HCT116 (cell line): Measurements from ENCODE around the gene ARSB. TPM values are rescaled to one million over a fixed set of nuclear protein-coding genes. Genes with fewer than 3 reads are reported as not detected.

Experiments
- ATAC-seq: fragments of 200-7000 bp; cut with Tn5 transposase; 2 replicates; pipeline ENCODE4 v1.9.1; 2020; ENCODE audit warnings: mild to moderate bottlenecking, moderate library complexity
- BruUV-seq: library from RNA; stranded (reverse); fragments of 400-500 nt; replicated peaks from 2 replicates; lab custom pipeline; 2021; lab: Mats Ljungman, UMichigan
- CTCF ChIA-PET: fragments of 300-600 bp; sonication (Branson Sonifier 250); formaldehyde crosslinking; loops from one replicate; lab custom pipeline; 2021; ENCODE audit warnings: antibody characterized with exemption; lab: Charles Lee
- POLR2A ChIA-PET: fragments of 300-600, 350-600 bp; sonication (Branson Sonifier 250); formaldehyde crosslinking; loops from one replicate; lab custom pipeline; 2021; ENCODE audit warnings: antibody characterized with exemption; lab: Charles Lee
- RAD21 ChIA-PET, 2 experiments: fragments of 300-600 bp; sonication (Branson Sonifier 250); formaldehyde crosslinking; loops; one replicate each; lab custom pipeline; 2023; ENCODE audit warnings: low total read pairs in 2 of 2; ENCODE audit not compliant: uncharacterized antibody in 2 of 2, unreplicated experiment in 2 of 2, low non-redundant PET in 1 of 2; lab: Charles Lee
- DNase-seq: peaks from one replicate; pipeline ENCODE4 v3.0.0-alpha.2; 2010; ENCODE audit warnings: low read depth, low spot score
- H2AFZ ChIP-seq: fragments of 200-600 bp; shearing (Covaris generic), sonication (generic); 2 replicates; pipeline ENCODE4 v1.6.1; 2017; ENCODE audit warnings: low read depth, mixed run types, mixed read lengths, antibody characterized with exemption, low read length; ENCODE audit not compliant: poor library complexity, severe bottlenecking
- H3K27ac ChIP-seq: 2 replicates; pipeline ENCODE4 v1.5.1; 2012; ENCODE audit warnings: low read depth, low read length
- H3K27me3 ChIP-seq: fragments of 200-600 bp; sonication (generic); 2 replicates; pipeline ENCODE4 v1.6.1; 2016; ENCODE audit warnings: mixed run types, low read length, mixed read lengths; ENCODE audit not compliant: insufficient read depth
- H3K36me3 ChIP-seq, 2 experiments: fragments of 200-500 bp in 1 of 2; fragments of 200-600 bp in 1 of 2; sonication (Bioruptor generic) in 1 of 2; sonication (generic) in 1 of 2; 2 replicates each; pipeline versions ENCODE4 v1.5.1 to v1.6.1; 2014 to 2016; ENCODE audit warnings: low read length in 2 of 2, inconsistent platforms in 1 of 2, mixed read lengths in 1 of 2, mixed run types in 1 of 2; ENCODE audit not compliant: insufficient read depth in 2 of 2, control insufficient read depth in 1 of 2
- H3K4me1 ChIP-seq, 2 experiments: fragments of 200-600 bp in 1 of 2; sonication (generic) in 1 of 2; 2 replicates each; pipeline versions ENCODE4 v1.5.1 to v1.6.1; 2012 to 2017; ENCODE audit warnings: low read length in 2 of 2, inconsistent platforms in 1 of 2, mild to moderate bottlenecking in 1 of 2, mixed read lengths in 1 of 2, mixed run types in 1 of 2, moderate library complexity in 1 of 2; ENCODE audit not compliant: insufficient read depth in 2 of 2, control insufficient read depth in 1 of 2
- H3K4me2 ChIP-seq: fragments of 200-600 bp; sonication (generic); 2 replicates; pipeline ENCODE4 v1.6.1; 2017; ENCODE audit warnings: mixed run types, low read length, mixed read lengths
- H3K4me3 ChIP-seq, 2 experiments: fragments of 200-600 bp in 1 of 2; sonication (generic) in 1 of 2; replicated peaks in 1 of 2; 2 replicates each; pipeline ENCODE4 v1.5.1; 2011 to 2016; ENCODE audit warnings: low read length in 2 of 2, control low read depth in 1 of 2, low read depth in 1 of 2, mild to moderate bottlenecking in 1 of 2, mixed read lengths in 1 of 2, mixed run types in 1 of 2
- H3K79me2 ChIP-seq: fragments of 200-600 bp; sonication (generic); 2 replicates; pipeline ENCODE4 v1.6.1; 2017; ENCODE audit warnings: mild to moderate bottlenecking, mixed run types, low read length, moderate library complexity, mixed read lengths; ENCODE audit not compliant: insufficient read depth
- H3K9ac ChIP-seq: fragments of 200-600 bp; sonication (generic); 2 replicates; pipeline ENCODE4 v1.6.1; 2016; ENCODE audit warnings: low read length, mixed read lengths
- H3K9me2 ChIP-seq: fragments of 200-600 bp; sonication (generic), shearing (Covaris generic); 2 replicates; pipeline ENCODE4 v1.6.1; 2017; ENCODE audit warnings: mixed run types, mild to moderate bottlenecking, moderate library complexity; ENCODE audit not compliant: insufficient read depth
- H3K9me3 ChIP-seq, 2 experiments: fragments of 200-500 bp in 1 of 2; fragments of 200-600 bp in 1 of 2; sonication (Bioruptor generic) in 1 of 2; sonication (generic) in 1 of 2; 2 replicates each; pipeline ENCODE4 v1.6.1; 2014 to 2017; ENCODE audit warnings: low read length in 2 of 2, mixed read lengths in 2 of 2, inconsistent platforms in 1 of 2, low read depth in 1 of 2, mild to moderate bottlenecking in 1 of 2, mixed run types in 1 of 2, moderate library complexity in 1 of 2; ENCODE audit not compliant: control insufficient read depth in 1 of 2, insufficient read depth in 1 of 2
- H4K20me1 ChIP-seq: fragments of 200-600 bp; sonication (generic), shearing (Covaris generic); 2 replicates; pipeline ENCODE4 v1.6.1; 2017; ENCODE audit warnings: mixed run types, mild to moderate bottlenecking, moderate library complexity; ENCODE audit not compliant: insufficient read depth
- ATF3 ChIP-seq: IDR thresholded peaks from 2 replicates; pipeline ENCODE4 v1.6.1; 2012
- CBX3 ChIP-seq: IDR thresholded peaks from 2 replicates; pipeline ENCODE4 v1.6.1; 2012; ENCODE audit warnings: low read depth
- POLR2A ChIP-seq: IDR thresholded peaks from 2 replicates; pipeline ENCODE4 v1.7.0; 2011; ENCODE audit warnings: borderline replicate concordance; ENCODE audit not compliant: insufficient read depth, insufficient read length; ENCODE audit errors: extremely low read depth
- RAD21 ChIP-seq: IDR thresholded peaks from 2 replicates; pipeline ENCODE4 v1.6.1; 2012; ENCODE audit warnings: low read depth, mild to moderate bottlenecking
- REST ChIP-seq: IDR thresholded peaks from 2 replicates; pipeline ENCODE4 v1.6.1; 2012; ENCODE audit warnings: low read depth
- SIN3A ChIP-seq: IDR thresholded peaks from 2 replicates; pipeline ENCODE4 v1.6.1; 2012; ENCODE audit warnings: low read depth
- ZFX ChIP-seq: fragments of 450-650 bp; IDR thresholded peaks from 2 replicates; pipeline ENCODE4 v1.6.1; 2017
- intact Hi-C: fragments of 100-400 bp; cut with micrococcal nuclease; formaldehyde crosslinking; loops from 2 replicates; pipeline ENCODE4 v1.10.0; 2022
- total RNA-seq: library from RNA; stranded (reverse); gene quantifications from one replicate; pipeline ENCODE4 v1.2.1, GENCODE V29; 2021; ENCODE audit not compliant: unreplicated experiment

Gene ARSB
- total RNA-seq, 1 experiment from 2014 or later = 4.8 TPM

GRCh38 chr5:78975035-78975434 is 10.1 kb downstream of the ARSB start:
- ATAC-seq (no peak), DNase-seq (no peak)
- Histone ChIP-seq H4K20me1 (no peaks in the 10 kb centered on the region), H3K9me2 (no peaks in the 10 kb centered on the region), H3K27ac (no peak overlapping the region), H3K4me2 (no peak overlapping the region), H3K27me3 (no peaks in the 10 kb centered on the region), H2AFZ (no peak overlapping the region), H3K9me3 (no peaks in the 10 kb centered on the region), H3K79me2 (no peaks in the 10 kb centered on the region), H3K4me1 (peaks cover 0 to 3% of the 10 kb centered on the region in 2 experiments; a peak in 1 of 4 replicates), H3K4me3 (no peak overlapping the region), H3K36me3 (no peaks in the 10 kb centered on the region), H3K9ac (no peak overlapping the region)
- BruUV-seq = no TSS peak
- ChIA-PET CTCF (no interaction called here), RAD21 (no interaction called here), POLR2A (interaction anchor here (2.5 kb wide), 1 partner anchor 9 kb away, joined by 9 read pairs; no protein-coding TSS in a partner anchor)
- intact Hi-C loops = no loop called here
- TF ChIP-seq ZFX (no peak), POLR2A (no peak), CBX3 (no peak), RAD21 (no peak), REST (no peak), SIN3A (no peak), ATF3 (no peak)
